ENCODE results near the gene FAM221A.
"Not testable (repeated sequence)": the region's sequence is repeated elsewhere in the genome, so short reads cannot be mapped to it uniquely, and the experiment has no call there.

Gene FAM221A

GRCh38 chr7:23709081-23709750, 29.2 kb downstream of the FAM221A start:
- no peaks in the 10 kb centered on the region for H3K4me1 ChIP-seq (ENCODE audit: insufficient read depth, low read length)
- no peak overlapping the region for H3K4me3 ChIP-seq (ENCODE audit: low read depth in 1 of 2, low read length in 2 of 2)
- H3K27me3 ChIP-seq (ENCODE audit: control insufficient read depth in 1 of 2, insufficient read depth in 2 of 2, low read length in 2 of 2), result no peaks in the 10 kb centered on the region
- H3K9me3 ChIP-seq (ENCODE audit: low read length), result peaks cover 7% of the 10 kb centered on the region
- H3K27ac ChIP-seq (ENCODE audit: low read depth, low read length), result no peak overlapping the region
- no peak overlapping the region for H3K9ac ChIP-seq (ENCODE audit: low read length)
- H3K36me3 ChIP-seq (ENCODE audit: insufficient read depth, low read length), result no peaks in the 10 kb centered on the region

- Histone ChIP-seq H3K4me1 (ENCODE audit: insufficient read depth, low read length) (no peaks in the 10 kb centered on the region), H3K9ac (ENCODE audit: low read length) (no peak within 1 kb of the TSS), H3K27ac (ENCODE audit: low read depth, low read length) (no peak within 1 kb of the TSS), H3K9me3 (ENCODE audit: low read length) (peaks cover 7% of the 10 kb centered on the region), H3K36me3 (ENCODE audit: insufficient read depth, low read length) (no peaks in the 10 kb centered on the region), H3K27me3 (ENCODE audit: control insufficient read depth in 1 of 2, insufficient read depth in 2 of 2, low read length in 2 of 2) (no peaks in the 10 kb centered on the region), H3K4me3 (ENCODE audit: low read depth in 1 of 2, low read length in 2 of 2) (no peak within 1 kb of the TSS)
Measured at GRCh38 chr7:23710000-23710399, 30.0 kb downstream of the FAM221A start, which contains the start of gene STK31. STK31 (plus strand) TSS chr7:23710219; CDS start chr7:23710286, 67 bp downstream.

- no peaks in the 10 kb centered on the region for H3K9me3 ChIP-seq (ENCODE audit: low read length)
- H3K27me3 ChIP-seq (ENCODE audit: control insufficient read depth in 1 of 2, insufficient read depth in 2 of 2, low read length in 2 of 2), result no peaks in the 10 kb centered on the region
- no peaks in the 10 kb centered on the region for H3K36me3 ChIP-seq (ENCODE audit: insufficient read depth, low read length)
- no peaks in the 10 kb centered on the region for H3K4me1 ChIP-seq (ENCODE audit: insufficient read depth, low read length)
- no peak overlapping the region for H3K4me3 ChIP-seq (ENCODE audit: low read depth in 1 of 2, low read length in 2 of 2)
- no peak overlapping the region for H3K9ac ChIP-seq (ENCODE audit: low read length)
- H3K27ac ChIP-seq (ENCODE audit: low read depth, low read length), result no peak overlapping the region
Measured at GRCh38 chr7:23712368-23713284, 32.6 kb downstream of the FAM221A start.

- Histone ChIP-seq H3K4me1 (ENCODE audit: insufficient read depth, low read length) (no peaks in the 10 kb centered on the region), H3K27ac (ENCODE audit: low read depth, low read length) (no peak overlapping the region), H3K4me3 (ENCODE audit: low read depth in 1 of 2, low read length in 2 of 2) (no peak overlapping the region), H3K9ac (ENCODE audit: low read length) (no peak overlapping the region), H3K9me3 (ENCODE audit: low read length) (no peaks in the 10 kb centered on the region), H3K27me3 (ENCODE audit: control insufficient read depth in 1 of 2, insufficient read depth in 2 of 2, low read length in 2 of 2) (no peaks in the 10 kb centered on the region), H3K36me3 (ENCODE audit: insufficient read depth, low read length) (no peaks in the 10 kb centered on the region)
Measured at GRCh38 chr7:23713285-23714149, 33.5 kb downstream of the FAM221A start.

DNA sequence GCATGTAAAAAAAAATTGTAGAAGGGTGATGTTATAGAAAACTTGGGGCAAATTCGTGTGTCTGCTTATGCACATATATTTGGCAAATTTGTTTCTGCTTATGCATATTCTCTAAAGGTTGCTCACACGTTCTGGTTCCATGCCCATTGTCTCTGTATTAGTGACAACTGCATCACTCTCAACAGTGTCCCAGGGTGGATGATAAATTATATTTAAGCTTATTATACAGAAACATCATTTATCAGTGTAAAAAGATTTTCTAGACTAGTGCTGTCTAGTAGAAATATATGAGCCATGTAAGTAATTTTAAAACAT, 34.1 kb downstream of the FAM221A start:
- no peak overlapping the region for H3K9ac ChIP-seq (ENCODE audit: low read length)
- no peaks in the 10 kb centered on the region for H3K36me3 ChIP-seq (ENCODE audit: insufficient read depth, low read length)
- no peaks in the 10 kb centered on the region for H3K9me3 ChIP-seq (ENCODE audit: low read length)
- H3K4me3 ChIP-seq (ENCODE audit: low read depth in 1 of 2, low read length in 2 of 2), result no peak overlapping the region
- no peaks in the 10 kb centered on the region for H3K27me3 ChIP-seq (ENCODE audit: control insufficient read depth in 1 of 2, insufficient read depth in 2 of 2, low read length in 2 of 2)
- H3K27ac ChIP-seq (ENCODE audit: low read depth, low read length), result no peak overlapping the region
- H3K4me1 ChIP-seq (ENCODE audit: insufficient read depth, low read length), result no peaks in the 10 kb centered on the region

GRCh38 chr7:23714579-23714978, 34.6 kb downstream of the FAM221A start:
- Histone ChIP-seq H3K36me3 (ENCODE audit: insufficient read depth, low read length) (no peaks in the 10 kb centered on the region), H3K9me3 (ENCODE audit: low read length) (no peaks in the 10 kb centered on the region), H3K9ac (ENCODE audit: low read length) (no peak overlapping the region), H3K27ac (ENCODE audit: low read depth, low read length) (no peak overlapping the region), H3K27me3 (ENCODE audit: control insufficient read depth in 1 of 2, insufficient read depth in 2 of 2, low read length in 2 of 2) (no peaks in the 10 kb centered on the region), H3K4me1 (ENCODE audit: insufficient read depth, low read length) (no peaks in the 10 kb centered on the region), H3K4me3 (ENCODE audit: low read depth in 1 of 2, low read length in 2 of 2) (no peak overlapping the region)

DNA sequence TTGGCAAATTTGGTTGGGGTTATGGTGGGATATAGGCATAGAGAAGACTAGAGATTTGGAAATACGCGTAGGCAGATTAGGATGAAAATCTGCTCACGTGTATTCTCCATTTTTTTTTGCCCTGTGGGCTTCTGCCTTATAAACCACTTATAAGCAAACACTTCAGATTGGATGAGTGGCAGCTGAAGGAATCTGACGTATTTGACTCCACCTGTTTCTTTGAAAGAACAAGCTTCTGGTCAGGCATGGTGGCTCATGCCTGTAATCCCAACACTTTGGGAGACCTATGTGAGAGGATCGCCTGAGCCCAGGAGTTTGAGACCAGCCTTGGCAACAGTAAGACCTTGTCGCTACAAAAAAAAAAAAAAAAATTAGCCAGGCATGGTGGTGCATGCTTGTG, 35.1 kb downstream of the FAM221A start:
- no peaks in the 10 kb centered on the region for H3K27me3 ChIP-seq (ENCODE audit: control insufficient read depth in 1 of 2, insufficient read depth in 2 of 2, low read length in 2 of 2)
- no peaks in the 10 kb centered on the region for H3K36me3 ChIP-seq (ENCODE audit: insufficient read depth, low read length)
- H3K4me3 ChIP-seq (ENCODE audit: low read depth in 1 of 2, low read length in 2 of 2), result no peak overlapping the region
- no peaks in the 10 kb centered on the region for H3K9me3 ChIP-seq (ENCODE audit: low read length)
- no peaks in the 10 kb centered on the region for H3K4me1 ChIP-seq (ENCODE audit: insufficient read depth, low read length)
- no peak overlapping the region for H3K27ac ChIP-seq (ENCODE audit: low read depth, low read length)
- H3K9ac ChIP-seq (ENCODE audit: low read length), result no peak overlapping the region

GRCh38 chr7:23717788-23718187, 37.8 kb downstream of the FAM221A start:
- H3K27ac ChIP-seq (ENCODE audit: low read depth, low read length), result no peak overlapping the region
- no peaks in the 10 kb centered on the region for H3K36me3 ChIP-seq (ENCODE audit: insufficient read depth, low read length)
- H3K9me3 ChIP-seq (ENCODE audit: low read length), result no peaks in the 10 kb centered on the region
- no peak overlapping the region for H3K9ac ChIP-seq (ENCODE audit: low read length)
- H3K4me1 ChIP-seq (ENCODE audit: insufficient read depth, low read length), result no peaks in the 10 kb centered on the region
- no peak overlapping the region for H3K4me3 ChIP-seq (ENCODE audit: low read depth in 1 of 2, low read length in 2 of 2)
- no peaks in the 10 kb centered on the region for H3K27me3 ChIP-seq (ENCODE audit: control insufficient read depth in 1 of 2, insufficient read depth in 2 of 2, low read length in 2 of 2)

DNA sequence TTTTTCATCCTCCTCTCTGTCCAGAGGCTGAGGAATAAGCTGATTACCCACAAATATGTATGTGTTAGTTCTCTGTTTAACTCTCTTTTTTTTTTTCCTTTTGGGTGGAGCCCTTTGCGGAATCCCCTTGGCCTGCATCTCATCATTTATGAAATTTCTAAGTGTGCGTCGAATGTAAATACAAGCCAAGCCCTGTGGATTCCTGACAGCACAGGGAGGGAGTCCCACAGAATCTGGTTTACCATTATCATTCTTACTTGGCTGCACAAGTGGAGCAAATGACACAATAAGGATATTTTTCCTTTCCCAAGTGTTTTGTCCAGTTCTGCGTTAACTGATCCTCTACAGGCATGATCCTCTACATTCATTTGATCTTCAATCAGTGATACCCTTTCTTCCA, 41.5 kb downstream of the FAM221A start:
- H3K27ac ChIP-seq (ENCODE audit: low read depth, low read length), result no peak overlapping the region
- no peak overlapping the region for H3K9ac ChIP-seq (ENCODE audit: low read length)

GRCh38 chr7:23722587-23723216, 42.7 kb downstream of the FAM221A start:
- not testable (repeated sequence) for H3K4me1 ChIP-seq (ENCODE audit: insufficient read depth, low read length); H3K4me3 ChIP-seq (ENCODE audit: low read depth in 1 of 2, low read length in 2 of 2); H3K9ac ChIP-seq (ENCODE audit: low read length); H3K27ac ChIP-seq (ENCODE audit: low read depth, low read length); H3K36me3 ChIP-seq (ENCODE audit: insufficient read depth, low read length); H3K27me3 ChIP-seq (ENCODE audit: control insufficient read depth in 1 of 2, insufficient read depth in 2 of 2, low read length in 2 of 2); H3K9me3 ChIP-seq (ENCODE audit: low read length)

More for the DNA sequence above, 41.5 kb downstream of the FAM221A start:
- H3K27me3 ChIP-seq (ENCODE audit: control insufficient read depth in 1 of 2, insufficient read depth in 2 of 2, low read length in 2 of 2), result no peaks in the 10 kb centered on the region
- H3K9me3 ChIP-seq (ENCODE audit: low read length), result no peaks in the 10 kb centered on the region
- no peaks in the 10 kb centered on the region for H3K36me3 ChIP-seq (ENCODE audit: insufficient read depth, low read length)
- no peaks in the 10 kb centered on the region for H3K4me1 ChIP-seq (ENCODE audit: insufficient read depth, low read length)
- no peak overlapping the region for H3K4me3 ChIP-seq (ENCODE audit: low read depth in 1 of 2, low read length in 2 of 2)

DNA sequence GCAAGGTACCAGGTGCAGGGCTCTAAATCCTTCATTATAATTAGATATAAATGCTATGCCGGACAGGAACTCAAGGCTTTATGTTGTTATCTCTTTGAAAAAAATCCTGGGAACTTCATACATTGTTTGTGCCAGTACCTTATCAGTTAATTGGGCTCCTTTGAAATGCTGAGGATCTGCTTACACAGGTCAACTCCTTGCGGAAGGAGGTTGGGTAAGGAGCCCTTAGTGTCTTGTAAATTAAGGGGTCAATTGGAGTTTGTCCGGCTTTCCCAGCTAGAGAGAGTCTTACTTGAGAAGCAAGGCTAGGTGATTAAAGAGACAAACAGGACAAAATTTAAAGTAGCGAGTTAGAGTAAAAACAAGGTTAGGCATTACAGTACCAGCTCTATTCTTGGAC, 44.1 kb downstream of the FAM221A start:
- not testable (repeated sequence) for H3K4me1 ChIP-seq (ENCODE audit: insufficient read depth, low read length); H3K27ac ChIP-seq (ENCODE audit: low read depth, low read length); H3K27me3 ChIP-seq (ENCODE audit: control insufficient read depth in 1 of 2, insufficient read depth in 2 of 2, low read length in 2 of 2); H3K9ac ChIP-seq (ENCODE audit: low read length); H3K36me3 ChIP-seq (ENCODE audit: insufficient read depth, low read length); H3K4me3 ChIP-seq (ENCODE audit: low read depth in 1 of 2, low read length in 2 of 2); H3K9me3 ChIP-seq (ENCODE audit: low read length)

All from muscle layer of colon (tissue), 2 donors.